MM.1S (cell line): ENCODE data around the gene RBMX2.

Experiments
- DNase-seq: peaks from one replicate; pipeline ENCODE4 v3.0.0-alpha.2; 2015
- H2AFZ ChIP-seq: fragments of 300-600 bp; sonication (generic); 2 replicates; pipeline ENCODE4 v1.6.0; 2016; ENCODE audit warnings: antibody characterized with exemption, low read length
- H3F3A ChIP-seq: fragments of 300-600 bp; sonication (generic); 2 replicates; pipeline ENCODE4 v1.6.1; 2016; ENCODE audit warnings: mild to moderate bottlenecking, antibody characterized with exemption, low read length, moderate library complexity, mixed read lengths; ENCODE audit not compliant: insufficient read depth
- H3K27ac ChIP-seq: fragments of 300-600 bp; sonication (generic); 2 replicates; pipeline ENCODE4 v1.5.1; 2016; ENCODE audit warnings: mild to moderate bottlenecking, low read length
- H3K27me3 ChIP-seq: fragments of 300-600 bp; sonication (generic); replicated peaks from 2 replicates; pipeline ENCODE4 v1.6.0; 2016; ENCODE audit warnings: low read length; ENCODE audit not compliant: insufficient read depth
- H3K36me3 ChIP-seq: fragments of 300-600 bp; sonication (generic); replicated peaks from 2 replicates; pipeline ENCODE4 v1.6.1; 2016; ENCODE audit warnings: mild to moderate bottlenecking, low read length, mixed read lengths; ENCODE audit not compliant: insufficient read depth
- H3K4me1 ChIP-seq: fragments of 300-600 bp; sonication (generic); 2 replicates; pipeline ENCODE4 v1.6.1; 2016; ENCODE audit warnings: low read length, mixed read lengths
- H3K4me2 ChIP-seq: fragments of 300-600 bp; sonication (generic); 2 replicates; pipeline ENCODE4 v1.6.0; 2016; ENCODE audit warnings: low read depth, low read length
- H3K4me3 ChIP-seq: fragments of 300-600 bp; sonication (generic); 2 replicates; pipeline ENCODE4 v1.5.1; 2016; ENCODE audit warnings: low read length, mixed read lengths
- H3K79me2 ChIP-seq: fragments of 300-600 bp; sonication (generic); 2 replicates; pipeline ENCODE4 v1.6.1; 2016; ENCODE audit warnings: mixed run types, low read length, mixed read lengths
- H3K9ac ChIP-seq: fragments of 300-600 bp; sonication (generic); 2 replicates; pipeline ENCODE4 v1.6.1; 2016; ENCODE audit warnings: low read length, mixed read lengths
- H3K9me2 ChIP-seq: fragments of 300-600 bp; sonication (generic); replicated peaks from 2 replicates; pipeline ENCODE4 v1.6.1; 2016; ENCODE audit warnings: mild to moderate bottlenecking, low read length, mixed read lengths; ENCODE audit not compliant: insufficient read depth
- H3K9me3 ChIP-seq: fragments of 300-600 bp; sonication (generic); replicated peaks from 2 replicates; pipeline ENCODE4 v1.6.1; 2016; ENCODE audit warnings: mild to moderate bottlenecking, low read length, mixed read lengths; ENCODE audit not compliant: insufficient read depth
- H4K20me1 ChIP-seq: fragments of 300-600 bp; sonication (generic); 2 replicates; pipeline ENCODE4 v1.6.1; 2016; ENCODE audit warnings: mild to moderate bottlenecking, low read length, moderate library complexity, mixed read lengths; ENCODE audit not compliant: insufficient read depth
- CTCF ChIP-seq: fragments of 300-600 bp; sonication (generic); IDR thresholded peaks from 2 replicates; pipeline ENCODE4 v1.5.1; 2016; ENCODE audit warnings: antibody characterized with exemption, low read length, mixed read lengths
- EZH2 ChIP-seq: fragments of 300-600 bp; sonication (generic); optimal IDR thresholded peaks from 2 replicates; pipeline ENCODE3; 2017; ENCODE audit warnings: low read depth, mild to moderate bottlenecking, antibody characterized with exemption, low read length, mixed read lengths
- EZH2phosphoT487 ChIP-seq: fragments of 300-600 bp; sonication (generic); IDR thresholded peaks from 2 replicates; pipeline ENCODE4 v1.6.1; 2018; ENCODE audit warnings: antibody characterized with exemption, low read length

Gene RBMX2

GRCh38 chrX:130446974-130447373, 45.2 kb downstream of the RBMX2 start:
- H3K4me3 ChIP-seq: no peak overlapping the region
- H3F3A ChIP-seq: no peaks in the 10 kb centered on the region
- H3K9me3 ChIP-seq: no peaks in the 10 kb centered on the region
- no peaks in the 10 kb centered on the region for H3K36me3 ChIP-seq
- no peaks in the 10 kb centered on the region for H3K4me1 ChIP-seq
- H3K27me3 ChIP-seq: no peaks in the 10 kb centered on the region
- TF ChIP-seq EZH2: no peak
- no peak for TF ChIP-seq EZH2phosphoT487
- TF ChIP-seq CTCF: no peak
- no peak overlapping the region for H3K27ac ChIP-seq
- H2AFZ ChIP-seq: no peak overlapping the region
- no peaks in the 10 kb centered on the region for H4K20me1 ChIP-seq
- no peak overlapping the region for H3K9ac ChIP-seq
- H3K9me2 ChIP-seq: no peaks in the 10 kb centered on the region
- no peak for DNase-seq
- H3K79me2 ChIP-seq: no peaks in the 10 kb centered on the region
- no peak overlapping the region for H3K4me2 ChIP-seq
